Brain microvascular endothelial cell (primary cell): ENCODE measurements around the gene ZNF692.
A peak's percentile ranks its signal among the peaks of the same experiment; 100 is the strongest.
"Not testable (repeated sequence)": the region's sequence is repeated elsewhere in the genome, so short reads cannot be mapped to it uniquely, and the experiment has no call there.

Experiments
- DNase-seq: peaks from one replicate; pipeline ENCODE4 v3.0.0-alpha.2; 2020
- H3K27ac ChIP-seq: fragments of 250-450 bp; sonication (Bioruptor Pico); 2 replicates; pipeline ENCODE4 v1.5.1; 2020; ENCODE audit warnings: mild to moderate bottlenecking, moderate library complexity
- H3K27me3 ChIP-seq: fragments of 250-450 bp; sonication (Bioruptor Pico); replicated peaks from 2 replicates; pipeline ENCODE4 v1.5.1; 2020; ENCODE audit warnings: mild to moderate bottlenecking
- H3K36me3 ChIP-seq: fragments of 250-450 bp; sonication (Bioruptor Pico); replicated peaks from 2 replicates; pipeline ENCODE4 v1.5.1; 2020; ENCODE audit warnings: mild to moderate bottlenecking
- H3K4me3 ChIP-seq: 2 replicates; pipeline ENCODE4 v1.5.1; 2011; ENCODE audit warnings: low read depth, mild to moderate bottlenecking, control low read depth, low read length, moderate library complexity
- in situ Hi-C: cut with HindIII; loops from 2 replicates; pipeline ENCODE4 v1.10.0; 2017; ENCODE audit warnings: low sequenced_read_pairs, low pct_ligation_motif_present
- TF ChIP-seq, protein P1 (sequence below): IDR thresholded peaks from 2 replicates; pipeline ENCODE4 v1.5.1; 2011; ENCODE audit warnings: low read depth, mild to moderate bottlenecking, moderate library complexity, low read length, control low read depth, inconsistent platforms; ENCODE audit errors: missing control alignments

The ZNF692 gene

DNA sequence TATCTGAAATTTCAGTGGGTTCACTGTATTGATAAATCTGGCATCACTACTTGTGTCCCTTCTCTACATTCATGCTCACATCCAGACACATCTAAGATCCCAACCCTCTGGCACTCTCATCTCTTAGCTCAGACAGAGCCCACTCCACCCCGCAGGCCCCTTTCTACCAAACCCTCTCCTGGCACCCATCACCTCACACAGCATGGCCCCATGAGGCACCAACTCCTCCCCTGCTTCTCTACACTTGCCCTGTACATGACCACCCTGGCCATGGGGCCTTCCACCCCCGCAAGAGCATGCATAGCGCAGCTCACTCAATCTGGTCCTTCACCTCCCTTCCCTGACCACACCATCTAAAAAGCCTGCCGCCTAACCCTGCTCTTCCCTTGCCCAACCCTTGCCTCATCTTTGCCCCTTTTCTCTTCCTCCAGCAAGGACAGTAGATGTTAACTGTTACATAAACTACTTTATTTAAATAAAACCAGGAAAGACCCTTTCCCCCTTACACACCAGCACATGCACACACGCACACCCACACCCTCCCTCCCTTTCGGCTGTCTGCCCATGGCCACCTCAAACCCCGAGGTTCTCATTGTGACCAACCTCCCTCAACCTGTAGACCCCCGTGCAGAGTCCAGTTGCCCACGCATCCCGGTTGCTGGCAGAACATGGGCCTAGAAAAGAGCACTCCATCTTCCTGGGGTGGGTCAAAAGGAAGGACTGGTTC is 48.7 kb downstream of the ZNF692 start:
- H3K27ac ChIP-seq: no peak overlapping the region
- H3K4me3 ChIP-seq: no peak overlapping the region
- TF ChIP-seq, protein P1, sequence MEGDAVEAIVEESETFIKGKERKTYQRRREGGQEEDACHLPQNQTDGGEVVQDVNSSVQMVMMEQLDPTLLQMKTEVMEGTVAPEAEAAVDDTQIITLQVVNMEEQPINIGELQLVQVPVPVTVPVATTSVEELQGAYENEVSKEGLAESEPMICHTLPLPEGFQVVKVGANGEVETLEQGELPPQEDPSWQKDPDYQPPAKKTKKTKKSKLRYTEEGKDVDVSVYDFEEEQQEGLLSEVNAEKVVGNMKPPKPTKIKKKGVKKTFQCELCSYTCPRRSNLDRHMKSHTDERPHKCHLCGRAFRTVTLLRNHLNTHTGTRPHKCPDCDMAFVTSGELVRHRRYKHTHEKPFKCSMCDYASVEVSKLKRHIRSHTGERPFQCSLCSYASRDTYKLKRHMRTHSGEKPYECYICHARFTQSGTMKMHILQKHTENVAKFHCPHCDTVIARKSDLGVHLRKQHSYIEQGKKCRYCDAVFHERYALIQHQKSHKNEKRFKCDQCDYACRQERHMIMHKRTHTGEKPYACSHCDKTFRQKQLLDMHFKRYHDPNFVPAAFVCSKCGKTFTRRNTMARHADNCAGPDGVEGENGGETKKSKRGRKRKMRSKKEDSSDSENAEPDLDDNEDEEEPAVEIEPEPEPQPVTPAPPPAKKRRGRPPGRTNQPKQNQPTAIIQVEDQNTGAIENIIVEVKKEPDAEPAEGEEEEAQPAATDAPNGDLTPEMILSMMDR: no peak
- peaks cover 32% of the 10 kb centered on the region for H3K36me3 ChIP-seq
- in situ Hi-C loops: no loop called here
- DNase-seq: no peak
- no peaks in the 10 kb centered on the region for H3K27me3 ChIP-seq

DNA sequence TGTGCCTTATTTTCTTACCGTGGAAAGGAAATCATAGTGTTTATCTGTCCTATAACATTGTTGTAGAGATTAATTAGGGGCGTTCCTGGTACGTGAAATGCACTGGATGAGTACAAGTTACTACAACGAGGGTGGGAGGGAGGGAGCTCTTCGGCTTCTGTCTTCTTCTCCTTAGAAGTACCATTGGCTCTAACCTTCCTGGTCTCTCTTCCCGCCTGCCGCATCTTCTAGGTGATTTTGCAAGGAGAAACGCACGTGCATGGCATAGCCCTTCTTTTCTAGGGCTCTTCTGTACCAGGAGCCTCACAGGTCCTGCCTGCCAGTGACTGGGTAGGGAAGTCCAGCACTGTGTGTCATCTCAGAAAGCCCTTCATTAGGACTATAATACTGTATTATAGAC is 50.0 kb downstream of the ZNF692 start:
- in situ Hi-C loops: no loop called here
- DNase-seq: no peak
- TF ChIP-seq, protein P1: no peak
- H3K27ac ChIP-seq: no peak overlapping the region
- peaks cover 19% of the 10 kb centered on the region for H3K36me3 ChIP-seq
- no peak overlapping the region for H3K4me3 ChIP-seq
- no peaks in the 10 kb centered on the region for H3K27me3 ChIP-seq

DNA sequence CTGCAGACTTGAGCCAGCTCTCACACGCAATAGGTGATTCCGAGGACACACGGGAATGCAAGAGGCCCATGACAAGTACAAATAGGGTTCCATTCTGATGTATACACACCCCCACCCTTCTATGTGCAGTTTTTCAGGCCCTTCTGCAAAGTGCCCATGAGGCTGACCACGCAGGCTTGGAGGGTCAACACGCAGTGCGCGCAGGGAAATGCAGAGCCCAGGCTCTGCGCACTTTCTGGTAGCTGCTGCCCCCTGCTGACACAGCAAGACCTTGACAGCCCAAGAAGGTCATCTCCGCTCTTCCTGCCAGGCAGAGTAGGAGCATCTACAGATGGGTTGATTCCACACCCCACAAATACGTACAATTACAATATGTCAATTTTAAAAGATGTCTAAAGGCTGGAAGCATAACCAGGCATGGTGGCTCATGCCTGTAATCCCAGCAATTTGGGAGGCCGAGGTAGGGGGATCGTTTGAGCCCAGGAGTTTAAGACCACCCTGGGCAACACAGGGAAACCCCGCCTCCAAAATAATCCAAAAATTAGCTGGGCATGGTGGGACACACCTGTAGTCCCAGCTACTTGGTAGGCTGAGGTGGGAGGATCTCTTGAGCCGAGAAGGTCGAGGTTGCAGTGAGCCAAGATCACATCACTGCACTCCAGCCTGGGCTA is 51.7 kb downstream of the ZNF692 start:
- in situ Hi-C loops: no loop called here
- Histone ChIP-seq H3K27me3 (no peaks in the 10 kb centered on the region), H3K27ac (no peak overlapping the region), H3K36me3 (peaks cover 4% of the 10 kb centered on the region), H3K4me3 (no peak overlapping the region)
- TF ChIP-seq, protein P1: peak; percentile 80
- no peak for DNase-seq

DNA sequence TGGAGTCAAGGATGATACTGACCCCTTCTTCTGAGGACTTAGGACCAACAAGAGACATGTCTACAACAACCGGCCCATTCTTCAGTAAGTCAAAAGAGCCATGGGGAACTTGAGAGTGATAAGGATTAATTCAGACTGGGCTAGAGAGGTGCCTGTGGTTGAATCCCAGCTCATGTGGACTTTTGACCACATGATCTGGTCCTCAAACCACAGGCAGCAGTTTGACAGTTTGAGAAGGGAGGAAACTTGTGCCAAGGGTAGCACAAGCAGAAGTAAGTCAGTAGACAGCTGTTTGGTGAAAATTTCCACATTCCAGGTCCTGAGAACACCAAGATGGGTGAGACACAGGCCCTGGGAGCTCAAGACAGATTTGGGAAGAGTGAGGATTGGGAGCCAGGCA is 53.0 kb downstream of the ZNF692 start:
- H3K36me3 ChIP-seq: no peaks in the 10 kb centered on the region
- no peak for DNase-seq
- H3K27me3 ChIP-seq: no peaks in the 10 kb centered on the region
- TF ChIP-seq, protein P1: no peak
- in situ Hi-C loops: no loop called here
- H3K4me3 ChIP-seq: no peak overlapping the region
- H3K27ac ChIP-seq: no peak overlapping the region

DNA sequence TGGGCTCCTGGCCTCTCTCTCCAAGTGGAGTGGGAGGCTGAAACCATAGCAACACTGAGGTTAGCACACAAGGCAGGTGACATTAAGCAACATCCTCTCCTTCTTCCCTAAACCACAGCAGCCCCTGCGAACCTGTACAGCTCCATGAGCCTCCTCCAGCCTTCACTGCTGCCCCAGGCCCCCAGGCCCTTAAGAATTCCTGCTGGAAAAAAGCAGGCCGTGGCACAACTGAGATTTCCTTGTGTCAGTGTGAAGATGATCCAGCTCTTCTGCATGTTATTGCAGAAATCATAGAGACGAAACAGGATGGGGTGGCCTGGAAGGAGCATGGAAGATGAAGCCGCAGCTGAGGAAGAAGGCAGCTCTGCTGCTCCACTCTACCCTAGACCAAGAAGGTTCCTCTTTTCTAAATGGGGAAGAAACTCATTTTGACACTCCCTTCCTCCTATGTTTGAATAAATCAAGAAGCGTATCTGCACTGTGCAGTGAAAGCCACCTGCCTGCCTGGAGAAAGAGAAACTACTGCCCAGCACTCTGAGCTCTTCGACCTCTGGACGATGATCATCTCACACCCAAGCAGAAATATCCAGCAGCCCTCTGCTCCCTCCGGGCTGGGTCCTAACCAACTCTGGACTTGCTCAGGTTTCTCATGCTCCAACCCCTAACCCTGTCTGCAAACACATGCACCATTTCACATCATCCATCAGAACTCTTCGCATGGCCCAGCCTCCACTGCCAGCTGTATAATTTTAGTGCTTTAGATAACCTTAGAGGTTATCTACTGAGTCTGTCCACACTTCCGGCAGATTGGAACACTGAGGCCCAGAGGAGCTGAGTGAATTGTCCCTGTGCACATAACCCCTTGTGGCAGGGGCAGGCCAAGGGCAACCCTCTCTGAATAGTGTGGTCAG is 53.9 kb downstream of the ZNF692 start:
- no peak for DNase-seq
- no peak overlapping the region for H3K4me3 ChIP-seq

DNA sequence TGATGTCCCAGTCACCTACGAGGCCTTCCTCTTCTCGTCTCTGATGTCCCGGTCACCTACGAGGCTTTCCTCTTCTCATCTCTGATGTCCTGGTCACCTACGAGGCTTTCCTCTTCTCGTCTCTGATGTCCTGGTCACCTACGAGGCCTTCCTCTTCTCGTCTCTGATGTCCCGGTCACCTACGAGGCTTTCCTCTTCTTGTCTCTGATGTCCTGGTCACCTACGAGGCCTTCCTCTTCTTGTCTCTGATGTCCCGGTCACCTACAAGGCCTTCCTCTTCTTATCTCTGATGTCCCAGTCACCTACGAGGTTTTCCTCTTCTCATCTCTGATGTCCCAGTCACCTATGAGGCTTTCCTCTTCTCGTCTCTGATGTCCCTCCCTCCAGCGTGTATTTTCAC is 55.4 kb downstream of the ZNF692 start:
- H3K27ac ChIP-seq, in situ Hi-C loops, H3K36me3 ChIP-seq, H3K4me3 ChIP-seq, H3K27me3 ChIP-seq, DNase-seq: not testable (repeated sequence)

More for the DNA sequence above, 53.9 kb downstream of the ZNF692 start:
- TF ChIP-seq, protein P1: no peak
- Histone ChIP-seq H3K27ac (no peak overlapping the region), H3K27me3 (no peaks in the 10 kb centered on the region), H3K36me3 (no peaks in the 10 kb centered on the region)
- in situ Hi-C loops: no loop called here
